GM18511 (cell line): ENCODE data around the gene TMEM143.
"Not testable (repeated sequence)": the region's sequence is repeated elsewhere in the genome, so short reads cannot be mapped to it uniquely, and the experiment has no call there.

Experiments
- ATAC-seq: cut with Tn5 transposase; IDR thresholded peaks from one replicate; pipeline ENCODE4 v1.9.1; 2021; ENCODE audit warnings: mild to moderate bottlenecking, moderate library complexity; ENCODE audit not compliant: unreplicated experiment

TMEM143 gene

GRCh38 chr19:48297975-48298374, 65.8 kb downstream of the TMEM143 start:
- no peak for ATAC-seq

DNA sequence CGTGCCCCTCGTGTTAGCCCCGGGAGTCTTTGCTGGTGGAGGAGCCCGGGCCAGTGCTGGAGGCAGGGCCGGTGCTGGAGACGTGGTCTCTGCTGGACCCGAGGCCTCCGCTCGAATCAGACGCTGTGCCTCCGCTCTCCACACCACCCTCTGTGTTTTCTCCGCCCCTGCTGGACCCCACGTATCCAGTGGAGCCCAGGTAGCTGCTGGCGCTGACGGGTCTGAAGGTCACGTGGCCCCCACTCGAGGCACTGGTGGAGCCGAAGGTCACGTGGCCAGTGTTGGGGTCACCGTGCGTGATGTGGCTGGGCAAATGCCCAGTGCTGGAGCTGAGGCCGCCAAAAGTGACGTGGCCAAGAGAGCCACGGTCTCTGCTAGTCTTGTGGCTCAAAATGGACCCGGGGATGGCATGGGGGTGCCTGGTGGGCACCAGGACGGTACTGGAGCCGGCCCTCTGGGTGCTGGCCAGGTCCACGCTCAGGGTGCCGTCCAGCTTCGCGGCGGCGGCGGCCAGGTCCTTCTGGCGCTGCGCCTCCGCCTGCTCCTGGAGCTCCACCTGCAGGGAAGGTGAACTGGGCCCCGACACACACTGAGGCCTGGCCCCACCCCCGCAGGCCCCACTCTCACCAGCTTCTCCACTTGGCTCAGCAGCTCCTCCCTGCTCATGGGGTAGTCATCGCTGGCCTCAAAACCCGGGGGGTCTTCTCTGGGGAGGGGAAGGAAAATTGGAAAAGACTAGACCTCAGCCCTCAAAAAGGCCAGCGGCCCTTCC, 66.6 kb downstream of the TMEM143 start:
- no peak for ATAC-seq

GRCh38 chr19:48295458-48295857, 68.3 kb downstream of the TMEM143 start:
- no peak for ATAC-seq

- ATAC-seq, result no peak
Observed at GRCh38 chr19:48292798-48293197, 70.9 kb downstream of the TMEM143 start.

DNA sequence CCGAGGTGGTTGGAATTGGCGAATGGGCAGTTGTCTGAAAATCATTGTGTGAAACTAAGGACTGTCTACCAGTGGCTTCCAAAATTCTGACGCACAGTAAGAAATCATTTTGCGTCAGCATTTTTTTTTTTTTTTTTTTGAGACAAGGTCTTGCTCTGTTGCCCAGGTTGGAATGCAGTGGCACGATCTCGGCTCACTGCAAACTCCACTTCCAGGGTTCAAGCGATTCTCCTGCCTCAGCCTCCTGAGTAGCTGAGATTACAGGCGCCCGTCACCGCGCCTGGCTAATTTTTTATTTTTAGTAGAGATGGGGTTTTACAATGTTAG, 72.3 kb downstream of the TMEM143 start:
- not testable (repeated sequence) for ATAC-seq

GRCh38 chr19:48290771-48291488, 72.8 kb downstream of the TMEM143 start:
- no peak for ATAC-seq

GRCh38 chr19:48290401-48290770, 73.4 kb downstream of the TMEM143 start:
- no peak for ATAC-seq

GRCh38 chr19:48287748-48288147, 76.0 kb downstream of the TMEM143 start:
- ATAC-seq, result no peak

GRCh38 chr19:48284896-48285295, 78.8 kb downstream of the TMEM143 start:
- ATAC-seq, result no peak

- ATAC-seq, result no peak
Observed at GRCh38 chr19:48283908-48284307, 79.8 kb downstream of the TMEM143 start.
